Ectodermal cell (in vitro differentiated cells): Measurements from ENCODE around the gene BACH2. TPM values are rescaled to one million over a fixed set of nuclear protein-coding genes. Genes with fewer than 3 reads are reported as not detected.
"Not testable (repeated sequence)": the region's sequence is repeated elsewhere in the genome, so short reads cannot be mapped to it uniquely, and the experiment has no call there.

Experiments
- H3K27ac ChIP-seq: 2 replicates; pipeline ENCODE4 v1.7.0; 2013; ENCODE audit warnings: mild to moderate bottlenecking, low read depth, low read length; ENCODE audit not compliant: insufficient read depth, poor library complexity, severe bottlenecking
- H3K27me3 ChIP-seq: 2 replicates; pipeline ENCODE4 v1.7.0; 2013; ENCODE audit warnings: mild to moderate bottlenecking, low read length; ENCODE audit not compliant: insufficient read depth, control insufficient read depth, poor library complexity, severe bottlenecking
- H3K36me3 ChIP-seq: one replicate; pipeline ENCODE4 v1.7.0; 2013; ENCODE audit warnings: low read length; ENCODE audit not compliant: control insufficient read depth, insufficient read depth
- H3K4me1 ChIP-seq: one replicate; pipeline ENCODE4 v1.7.0; 2013; ENCODE audit warnings: low read length; ENCODE audit not compliant: control insufficient read depth, insufficient read depth
- H3K4me3 ChIP-seq: 2 replicates; pipeline ENCODE4 v1.7.0; 2013; ENCODE audit warnings: low read depth, low read length, control low read depth; ENCODE audit not compliant: insufficient read depth
- H3K9me3 ChIP-seq: 2 replicates; pipeline ENCODE4 v1.7.0; 2013; ENCODE audit warnings: mild to moderate bottlenecking, low read length, moderate library complexity; ENCODE audit not compliant: control insufficient read depth
- WGBS, 2 experiments: methylation state at CpG; one replicate each; pipeline ENCODE4 v1.1.7; 2013; ENCODE audit warnings: missing lambda C conversion rate in 2 of 2; 5-methylcytosine and 5-hydroxymethylcytosine counted together
- polyA plus RNA-seq, 4 experiments: library from polyadenylated mRNA; stranded (reverse); fragments of 50-300 nt; gene quantifications; one replicate each; pipeline ENCODE4 v1.2.3, GENCODE V29; 2013

The BACH2 gene
- polyA plus RNA-seq (2013, experiment 1 of 4), result 9.9 TPM
- polyA plus RNA-seq (2013, experiment 2 of 4), result 13.0 TPM
- polyA plus RNA-seq (2013, experiment 3 of 4), result 7.6 TPM
- 9.0 TPM for polyA plus RNA-seq (2013, experiment 4 of 4)

GRCh38 chr6:90296341-90297114 lies at the start of gene BACH2:
Gene BACH2 (minus strand): TSS chr6:90296843. CDS start chr6:90008844, 287,999 bp downstream.
- Histone ChIP-seq H3K36me3 (no peaks in the 10 kb centered on the region), H3K9me3 (no peaks in the 10 kb centered on the region), H3K27ac (peak within 1 kb of the TSS; percentile 21), H3K27me3 (peaks cover 31% of the 10 kb centered on the region), H3K4me3 (peak within 1 kb of the TSS; percentile 65), H3K4me1 (peaks cover 9% of the 10 kb centered on the region)
- 0% methylated on average over 112 of the region's 112 CpGs for WGBS, 2 experiments

GRCh38 chr6:90343576-90343975 lies 46.9 kb upstream of the BACH2 start:
- Histone ChIP-seq H3K9me3 (no peaks in the 10 kb centered on the region), H3K27ac (no peak overlapping the region)
- 91 to 93% methylated on average over 5 of the region's 5 CpGs for WGBS, 2 experiments

GRCh38 chr6:90338409-90338808 lies 41.8 kb upstream of the BACH2 start:
- no peaks in the 10 kb centered on the region for H3K36me3 ChIP-seq
- WGBS, 2 experiments, result 100% methylated on average over 1 of the region's 1 CpG
- H3K9me3 ChIP-seq, result no peaks in the 10 kb centered on the region
- H3K27me3 ChIP-seq, result no peaks in the 10 kb centered on the region
- H3K4me3 ChIP-seq, result no peak overlapping the region
- H3K4me1 ChIP-seq, result no peaks in the 10 kb centered on the region
- no peak overlapping the region for H3K27ac ChIP-seq

More at GRCh38 chr6:90343576-90343975, 46.9 kb upstream of the BACH2 start:
- Histone ChIP-seq H3K27me3 (no peaks in the 10 kb centered on the region), H3K4me3 (no peak overlapping the region), H3K36me3 (no peaks in the 10 kb centered on the region), H3K4me1 (no peaks in the 10 kb centered on the region)

GRCh38 chr6:90336388-90336947 lies 39.8 kb upstream of the BACH2 start:
- H3K9me3 ChIP-seq, result no peaks in the 10 kb centered on the region
- H3K27me3 ChIP-seq, result no peaks in the 10 kb centered on the region
- H3K4me1 ChIP-seq, result no peaks in the 10 kb centered on the region
- no peak overlapping the region for H3K4me3 ChIP-seq
- no peaks in the 10 kb centered on the region for H3K36me3 ChIP-seq
- no peak overlapping the region for H3K27ac ChIP-seq
- 72 to 73% methylated on average over 6 of the region's 6 CpGs for WGBS, 2 experiments

GRCh38 chr6:90333928-90334327 lies 37.3 kb upstream of the BACH2 start:
- Histone ChIP-seq H3K9me3 (no peaks in the 10 kb centered on the region), H3K36me3 (no peaks in the 10 kb centered on the region), H3K4me3 (no peak overlapping the region), H3K4me1 (no peaks in the 10 kb centered on the region), H3K27me3 (no peaks in the 10 kb centered on the region), H3K27ac (no peak overlapping the region)
- 76 to 87% methylated on average over 1 of the region's 1 CpG for WGBS, 2 experiments

- not testable (repeated sequence) for H3K4me3 ChIP-seq, H3K9me3 ChIP-seq, H3K27me3 ChIP-seq, H3K27ac ChIP-seq, H3K36me3 ChIP-seq, H3K4me1 ChIP-seq
- 90 to 93% methylated on average over 2 of the region's 2 CpGs for WGBS, 2 experiments
Measured at GRCh38 chr6:90332978-90333543, 36.4 kb upstream of the BACH2 start.

- H3K36me3 ChIP-seq, result no peaks in the 10 kb centered on the region
- no peaks in the 10 kb centered on the region for H3K9me3 ChIP-seq
- no peak overlapping the region for H3K4me3 ChIP-seq
- WGBS, 2 experiments, result 62 to 69% methylated on average over 2 of the region's 2 CpGs
- no peaks in the 10 kb centered on the region for H3K27me3 ChIP-seq
- no peak overlapping the region for H3K27ac ChIP-seq
- H3K4me1 ChIP-seq, result no peaks in the 10 kb centered on the region
Measured at GRCh38 chr6:90329386-90330077, 32.9 kb upstream of the BACH2 start.

GRCh38 chr6:90328004-90328403 lies 31.4 kb upstream of the BACH2 start:
- no peak overlapping the region for H3K27ac ChIP-seq
- WGBS, 2 experiments, result 83% methylated on average over 1 of the region's 1 CpG; no CpG with 5 or more reads in 1 of the 2 experiments
- H3K36me3 ChIP-seq, result no peaks in the 10 kb centered on the region
- no peaks in the 10 kb centered on the region for H3K27me3 ChIP-seq
- no peaks in the 10 kb centered on the region for H3K4me1 ChIP-seq
- H3K4me3 ChIP-seq, result no peak overlapping the region
- no peaks in the 10 kb centered on the region for H3K9me3 ChIP-seq

GRCh38 chr6:90326404-90327057 lies 29.9 kb upstream of the BACH2 start:
- no peaks in the 10 kb centered on the region for H3K9me3 ChIP-seq
- no peak overlapping the region for H3K4me3 ChIP-seq
- H3K4me1 ChIP-seq, result no peaks in the 10 kb centered on the region
- 94 to 95% methylated on average over 3 of the region's 3 CpGs for WGBS, 2 experiments
- no peaks in the 10 kb centered on the region for H3K27me3 ChIP-seq
- no peak overlapping the region for H3K27ac ChIP-seq
- H3K36me3 ChIP-seq, result no peaks in the 10 kb centered on the region
